Gastrocnemius medialis (tissue), 4 donors: ENCODE results near the gene MED13L.

ENCODE experiments used
- POLR2A ChIP-seq, 2 donors: fragments of 450-650 bp; IDR thresholded peaks; one replicate each; pipeline ENCODE4 v1.6.1; 2017; ENCODE audit warnings: antibody characterized with exemption in 2 of 2, mild to moderate bottlenecking in 2 of 2, moderate library complexity in 2 of 2
- TF ChIP-seq, protein P1 (sequence below), 5 experiments: fragments of 450-650 bp in 3 of 5; fragments of 200-600 bp in 2 of 5; sonication (generic) in 2 of 5; IDR thresholded peaks in 4 of 5; conservative IDR thresholded peaks in 1 of 5; 1 replicate in 4 of 5; 2 replicates in 1 of 5; pipeline ENCODE4 v1.5.1; 2016 to 2019; ENCODE audit warnings: antibody characterized with exemption in 5 of 5, mild to moderate bottlenecking in 3 of 5, moderate library complexity in 3 of 5

- TF ChIP-seq, protein P1, sequence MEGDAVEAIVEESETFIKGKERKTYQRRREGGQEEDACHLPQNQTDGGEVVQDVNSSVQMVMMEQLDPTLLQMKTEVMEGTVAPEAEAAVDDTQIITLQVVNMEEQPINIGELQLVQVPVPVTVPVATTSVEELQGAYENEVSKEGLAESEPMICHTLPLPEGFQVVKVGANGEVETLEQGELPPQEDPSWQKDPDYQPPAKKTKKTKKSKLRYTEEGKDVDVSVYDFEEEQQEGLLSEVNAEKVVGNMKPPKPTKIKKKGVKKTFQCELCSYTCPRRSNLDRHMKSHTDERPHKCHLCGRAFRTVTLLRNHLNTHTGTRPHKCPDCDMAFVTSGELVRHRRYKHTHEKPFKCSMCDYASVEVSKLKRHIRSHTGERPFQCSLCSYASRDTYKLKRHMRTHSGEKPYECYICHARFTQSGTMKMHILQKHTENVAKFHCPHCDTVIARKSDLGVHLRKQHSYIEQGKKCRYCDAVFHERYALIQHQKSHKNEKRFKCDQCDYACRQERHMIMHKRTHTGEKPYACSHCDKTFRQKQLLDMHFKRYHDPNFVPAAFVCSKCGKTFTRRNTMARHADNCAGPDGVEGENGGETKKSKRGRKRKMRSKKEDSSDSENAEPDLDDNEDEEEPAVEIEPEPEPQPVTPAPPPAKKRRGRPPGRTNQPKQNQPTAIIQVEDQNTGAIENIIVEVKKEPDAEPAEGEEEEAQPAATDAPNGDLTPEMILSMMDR (IDR thresholded peaks at IDR 0.05 in 4 of 5, conservative IDR thresholded peaks at IDR 0.05 in 1 of 5): no peak
- no peak for TF ChIP-seq POLR2A (IDR thresholded peaks at IDR 0.05)
Measured at GRCh38 chr12:115988212-115988611, 289.3 kb downstream of the MED13L start.
